Parathyroid adenoma (tissue), 2 donors: ENCODE measurements around the gene MAPK7.

Experiments used
- H2AFZ ChIP-seq: fragments of 300-600 bp; sonication (generic); one replicate; pipeline ENCODE4 v1.7.0; 2017; ENCODE audit warnings: antibody characterized with exemption, mild to moderate bottlenecking
- H3K27ac ChIP-seq: fragments of 300-600 bp; sonication (generic); one replicate; pipeline ENCODE4 v1.7.0; 2017
- H3K27me3 ChIP-seq: fragments of 300-600 bp; sonication (generic); one replicate; pipeline ENCODE4 v1.7.0; 2017; ENCODE audit warnings: low read length; ENCODE audit not compliant: control insufficient read depth, insufficient read depth
- H3K36me3 ChIP-seq: fragments of 300-600 bp; sonication (generic); one replicate; pipeline ENCODE4 v1.7.0; 2017; ENCODE audit warnings: low read length; ENCODE audit not compliant: control insufficient read depth, insufficient read depth
- H3K4me1 ChIP-seq: fragments of 300-600 bp; sonication (generic); one replicate; pipeline ENCODE4 v1.7.0; 2017; ENCODE audit warnings: control low read depth
- H3K4me2 ChIP-seq: fragments of 300-600 bp; sonication (generic); one replicate; pipeline ENCODE4 v1.7.0; 2017; ENCODE audit warnings: low read length
- H3K4me3 ChIP-seq: fragments of 300-600 bp; sonication (generic); one replicate; pipeline ENCODE4 v1.7.0; 2017; ENCODE audit warnings: low read depth, low read length
- H3K79me2 ChIP-seq: fragments of 300-600 bp; sonication (generic); one replicate; pipeline ENCODE4 v1.7.0; 2017; ENCODE audit warnings: control low read depth
- H3K9ac ChIP-seq: fragments of 300-600 bp; sonication (generic); one replicate; pipeline ENCODE4 v1.7.0; 2017; ENCODE audit warnings: mild to moderate bottlenecking
- H3K9me3 ChIP-seq: fragments of 300-600 bp; sonication (generic); one replicate; pipeline ENCODE4 v1.7.0; 2017; ENCODE audit warnings: low read length; ENCODE audit not compliant: control insufficient read depth
- CTCF ChIP-seq: fragments of 300-600 bp; sonication (generic); IDR thresholded peaks from one replicate; pipeline ENCODE4 v1.7.0; 2017; ENCODE audit warnings: antibody characterized with exemption, mild to moderate bottlenecking
- donor health status: primary hyperparathyroidism.

Gene MAPK7

GRCh38 chr17:19338031-19338990 is 40.0 kb upstream of the MAPK7 start:
- H3K4me3 ChIP-seq: no peak overlapping the region
- H3K36me3 ChIP-seq: no peaks in the 10 kb centered on the region
- no peak overlapping the region for H3K4me2 ChIP-seq
- H3K9me3 ChIP-seq: no peaks in the 10 kb centered on the region
- H3K27ac ChIP-seq: no peak overlapping the region
- no peaks in the 10 kb centered on the region for H3K79me2 ChIP-seq
- TF ChIP-seq CTCF: peak; percentile 90
- no peak overlapping the region for H3K9ac ChIP-seq
- H3K4me1 ChIP-seq: peaks cover 14% of the 10 kb centered on the region
- H3K27me3 ChIP-seq: no peaks in the 10 kb centered on the region
- H2AFZ ChIP-seq: no peak overlapping the region

- H3K36me3 ChIP-seq: no peaks in the 10 kb centered on the region
- H3K9ac ChIP-seq: no peak overlapping the region
- no peak for TF ChIP-seq CTCF
- no peaks in the 10 kb centered on the region for H3K9me3 ChIP-seq
- no peaks in the 10 kb centered on the region for H3K27me3 ChIP-seq
- H3K27ac ChIP-seq: no peak overlapping the region
- H3K4me1 ChIP-seq: peaks cover 14% of the 10 kb centered on the region
- no peaks in the 10 kb centered on the region for H3K79me2 ChIP-seq
- no peak overlapping the region for H2AFZ ChIP-seq
- H3K4me3 ChIP-seq: no peak overlapping the region
- H3K4me2 ChIP-seq: no peak overlapping the region
Observed at GRCh38 chr17:19339341-19339815, 38.9 kb upstream of the MAPK7 start.

- H3K4me2 ChIP-seq: no peak overlapping the region
- no peaks in the 10 kb centered on the region for H3K36me3 ChIP-seq
- no peaks in the 10 kb centered on the region for H3K79me2 ChIP-seq
- no peak overlapping the region for H3K4me3 ChIP-seq
- no peaks in the 10 kb centered on the region for H3K9me3 ChIP-seq
- H3K4me1 ChIP-seq: peaks cover 14% of the 10 kb centered on the region
- H3K9ac ChIP-seq: no peak overlapping the region
- no peak overlapping the region for H3K27ac ChIP-seq
- H3K27me3 ChIP-seq: no peaks in the 10 kb centered on the region
- TF ChIP-seq CTCF: no peak
- no peak overlapping the region for H2AFZ ChIP-seq
Observed at GRCh38 chr17:19341211-19341631, 37.1 kb upstream of the MAPK7 start.

- Histone ChIP-seq H3K4me1 (peaks cover 14% of the 10 kb centered on the region), H2AFZ (no peak overlapping the region), H3K9ac (no peak overlapping the region), H3K4me2 (no peak overlapping the region), H3K9me3 (no peaks in the 10 kb centered on the region), H3K27me3 (no peaks in the 10 kb centered on the region), H3K4me3 (no peak overlapping the region), H3K36me3 (no peaks in the 10 kb centered on the region), H3K79me2 (no peaks in the 10 kb centered on the region), H3K27ac (no peak overlapping the region)
- TF ChIP-seq CTCF: no peak
Observed at GRCh38 chr17:19341641-19342610, 36.4 kb upstream of the MAPK7 start.
